HG03097 (cell line): ENCODE results near the gene CAAP1.
"Not testable (repeated sequence)": the region's sequence is repeated elsewhere in the genome, so short reads cannot be mapped to it uniquely, and the experiment has no call there.

Experiments
- ATAC-seq: cut with Tn5 transposase; IDR thresholded peaks from one replicate; pipeline ENCODE4 v1.9.1; 2021; ENCODE audit not compliant: unreplicated experiment, low FRiP score

CAAP1 gene

GRCh38 chr9:26892251-26893029 lies at the start of gene CAAP1:
TSS of gene CAAP1 (minus strand) at chr9:26892802. CDS start at chr9:26892715, 87 bp downstream.
- peak; percentile 94 for ATAC-seq

GRCh38 chr9:26940779-26941178 lies 48.2 kb upstream of the CAAP1 start:
- ATAC-seq, result no peak

- no peak for ATAC-seq
Measured at GRCh38 chr9:26939955-26940711, 47.5 kb upstream of the CAAP1 start.

GRCh38 chr9:26937816-26938371 lies 45.3 kb upstream of the CAAP1 start:
- ATAC-seq, result no peak

DNA sequence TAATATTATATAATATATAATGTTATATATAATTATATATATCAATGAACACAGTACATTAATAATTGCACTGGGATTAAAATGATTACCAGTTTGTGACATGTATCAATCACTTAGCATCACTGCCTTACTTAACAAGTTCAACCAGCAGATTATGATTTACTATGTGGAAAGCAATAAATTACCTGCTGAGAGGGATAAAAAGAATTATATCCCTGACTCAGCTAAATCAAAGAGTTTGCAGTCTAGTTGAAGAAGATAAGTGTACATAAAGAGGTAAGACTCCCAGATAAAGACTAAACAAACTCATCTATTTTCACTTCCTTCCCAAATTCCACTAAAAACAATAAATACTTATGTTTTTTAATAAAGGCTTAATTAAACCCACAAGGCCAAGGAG lies 43.2 kb upstream of the CAAP1 start:
- ATAC-seq, result no peak

GRCh38 chr9:26928902-26929495 lies 36.4 kb upstream of the CAAP1 start:
- ATAC-seq, result no peak

GRCh38 chr9:26925609-26926008 lies 33.0 kb upstream of the CAAP1 start:
- no peak for ATAC-seq

- ATAC-seq, result no peak
Measured at GRCh38 chr9:26919698-26920097, 27.1 kb upstream of the CAAP1 start.

- no peak for ATAC-seq
Measured at GRCh38 chr9:26913138-26913668, 20.6 kb upstream of the CAAP1 start.

DNA sequence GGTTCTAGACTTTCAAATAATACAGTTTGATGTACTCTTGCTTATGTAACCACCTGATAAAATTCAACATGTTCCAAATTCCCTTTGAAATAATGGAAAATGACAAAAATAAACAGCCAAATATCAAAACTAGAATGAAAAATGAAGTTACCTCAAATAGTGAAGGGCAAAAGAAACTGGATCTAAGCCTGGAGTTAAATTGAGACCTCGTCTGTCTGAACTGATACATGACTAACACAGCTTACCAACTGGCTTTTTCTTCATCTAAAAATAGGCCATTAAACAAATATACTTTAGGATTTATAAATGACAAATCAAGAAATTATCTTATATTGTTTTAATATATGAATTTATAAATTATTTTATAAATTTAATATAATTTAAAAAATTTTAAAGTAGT lies 12.1 kb upstream of the CAAP1 start:
- ATAC-seq, result no peak

DNA sequence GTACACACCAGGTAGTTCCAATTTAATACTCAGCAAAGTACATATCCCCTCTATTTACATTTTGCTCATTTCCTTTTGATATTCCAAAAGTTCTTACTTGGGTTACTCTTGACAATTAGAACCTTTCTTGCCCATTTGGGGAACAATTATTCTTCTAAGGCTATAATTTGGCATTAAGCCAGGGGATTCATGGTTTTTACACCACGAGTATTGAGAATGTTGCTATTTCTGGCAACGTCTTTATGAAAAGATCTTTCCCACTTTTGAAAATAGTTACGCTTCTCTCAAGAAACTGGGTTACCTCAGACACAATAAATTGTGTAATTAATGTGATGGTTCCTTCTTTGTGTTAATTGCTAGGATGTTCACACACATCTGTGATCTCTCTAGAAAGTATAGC lies 11.5 kb upstream of the CAAP1 start:
- ATAC-seq, result no peak

- no peak for ATAC-seq
Measured at GRCh38 chr9:26893030-26893676, 551 bp upstream of the CAAP1 start.

- no peak for ATAC-seq
Measured at GRCh38 chr9:26891726-26892125, 876 bp downstream of the CAAP1 start.

DNA sequence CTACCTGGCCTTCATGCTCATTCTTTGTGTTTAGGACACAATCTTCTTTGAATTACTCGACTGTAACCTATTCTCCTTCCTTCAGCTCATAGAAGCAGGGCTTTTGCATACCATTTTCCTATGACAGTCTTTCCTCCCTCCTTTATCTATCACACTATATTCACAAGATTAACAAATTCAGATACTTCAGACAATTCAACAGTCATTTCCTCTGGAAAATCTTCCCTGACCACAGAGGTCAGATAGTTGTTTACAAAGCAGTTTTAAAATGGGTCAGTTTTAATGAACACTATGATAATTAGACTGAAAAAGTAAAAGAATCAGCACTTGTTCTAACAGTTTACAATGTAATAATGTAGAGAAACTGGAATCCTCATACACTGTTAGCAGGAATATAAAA lies 4.3 kb downstream of the CAAP1 start:
- no peak for ATAC-seq

DNA sequence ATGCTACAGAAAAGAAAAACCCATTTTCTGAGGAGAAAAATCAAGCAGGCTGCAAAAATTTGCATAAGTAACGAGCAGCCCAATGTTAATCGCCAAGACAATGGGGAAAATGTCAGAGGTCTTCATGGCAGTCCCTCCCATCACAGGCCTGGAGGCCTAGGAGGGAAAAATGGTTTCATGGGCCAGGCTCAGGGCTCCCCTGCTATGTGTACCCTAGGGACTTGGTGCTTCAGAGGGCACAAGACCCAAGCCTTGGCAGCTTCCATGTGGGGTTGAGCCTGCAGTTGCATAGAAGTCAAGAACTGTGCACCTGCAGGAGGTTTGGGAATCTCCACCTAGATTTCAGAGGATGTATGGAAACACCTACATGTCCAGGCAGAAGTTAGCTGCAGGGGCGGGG lies 10.4 kb downstream of the CAAP1 start:
- ATAC-seq, result no peak

DNA sequence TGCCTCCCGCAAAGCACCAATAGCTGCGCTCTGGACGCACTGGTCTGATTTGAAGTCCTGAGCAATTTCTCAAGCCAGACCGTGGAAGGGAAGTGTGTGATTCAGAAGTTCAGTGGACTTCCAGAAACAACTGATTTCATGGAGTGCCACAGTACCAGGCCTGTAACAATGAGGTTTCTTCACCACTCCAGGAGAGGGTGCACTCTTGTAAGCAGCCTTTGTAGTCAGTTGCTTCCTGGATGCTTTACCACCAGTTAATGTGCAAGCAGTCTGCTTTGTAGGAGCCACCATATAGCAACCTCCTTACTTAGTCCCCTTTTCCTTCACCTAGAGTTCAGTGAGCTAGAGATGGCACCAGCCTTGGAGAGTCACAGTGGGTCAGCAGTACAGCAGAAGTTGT lies 12.3 kb downstream of the CAAP1 start:
- ATAC-seq, result no peak

GRCh38 chr9:26875155-26875554 lies 17.4 kb downstream of the CAAP1 start:
- not testable (repeated sequence) for ATAC-seq

DNA sequence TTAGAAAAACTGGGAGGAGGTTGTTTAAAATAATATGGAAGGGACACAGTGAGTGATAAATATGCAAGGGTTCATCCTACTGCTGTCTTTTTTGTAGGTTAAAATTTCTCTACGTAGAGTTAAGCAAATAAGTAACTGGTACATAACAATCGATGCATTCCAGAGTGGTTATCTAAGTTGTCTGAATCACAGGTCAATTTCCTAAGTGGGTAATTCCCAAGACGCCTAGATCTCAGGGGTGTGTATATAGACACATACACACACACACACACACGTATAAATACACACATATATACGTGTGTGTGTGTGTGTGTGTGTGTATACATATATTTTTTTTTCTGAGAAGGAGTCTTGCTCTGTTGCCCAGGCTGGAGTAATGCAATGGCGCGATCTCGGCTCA lies 22.3 kb downstream of the CAAP1 start:
- no peak for ATAC-seq

- no peak for ATAC-seq
Measured at GRCh38 chr9:26863074-26863473, 29.5 kb downstream of the CAAP1 start.

GRCh38 chr9:26856413-26857032 lies 36.1 kb downstream of the CAAP1 start:
- peak; percentile 70 for ATAC-seq
